ENCODE data around the gene ABCA7.
"Not testable (repeated sequence)": the region's sequence is repeated elsewhere in the genome, so short reads cannot be mapped to it uniquely, and the experiment has no call there.

Gene ABCA7

DNA sequence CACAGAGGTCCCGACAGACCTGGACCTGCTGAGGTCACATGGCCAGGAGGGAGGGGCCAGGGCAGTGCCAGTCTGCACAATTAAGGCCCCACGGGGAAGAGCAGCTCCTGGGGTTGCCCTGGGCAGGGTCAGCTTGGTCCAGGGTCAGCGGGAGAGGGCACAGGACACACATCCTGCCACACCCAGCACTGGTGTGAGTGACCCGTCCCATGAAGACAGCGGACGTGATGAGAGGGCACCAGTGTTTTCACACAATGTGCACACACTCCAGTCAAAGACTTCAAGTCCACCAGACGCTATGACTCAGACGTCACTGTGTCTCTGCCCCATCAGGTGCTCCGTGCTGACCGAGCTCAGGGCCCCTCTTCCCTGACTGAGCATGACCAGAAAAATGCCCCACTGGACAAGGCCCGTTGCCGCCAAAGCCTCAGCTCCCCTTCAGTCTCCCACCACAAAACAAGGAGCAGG, 23.2 kb upstream of the ABCA7 start:
- DNase-seq (ENCODE audit: low read depth in 2 of 2), result no peak

DNA sequence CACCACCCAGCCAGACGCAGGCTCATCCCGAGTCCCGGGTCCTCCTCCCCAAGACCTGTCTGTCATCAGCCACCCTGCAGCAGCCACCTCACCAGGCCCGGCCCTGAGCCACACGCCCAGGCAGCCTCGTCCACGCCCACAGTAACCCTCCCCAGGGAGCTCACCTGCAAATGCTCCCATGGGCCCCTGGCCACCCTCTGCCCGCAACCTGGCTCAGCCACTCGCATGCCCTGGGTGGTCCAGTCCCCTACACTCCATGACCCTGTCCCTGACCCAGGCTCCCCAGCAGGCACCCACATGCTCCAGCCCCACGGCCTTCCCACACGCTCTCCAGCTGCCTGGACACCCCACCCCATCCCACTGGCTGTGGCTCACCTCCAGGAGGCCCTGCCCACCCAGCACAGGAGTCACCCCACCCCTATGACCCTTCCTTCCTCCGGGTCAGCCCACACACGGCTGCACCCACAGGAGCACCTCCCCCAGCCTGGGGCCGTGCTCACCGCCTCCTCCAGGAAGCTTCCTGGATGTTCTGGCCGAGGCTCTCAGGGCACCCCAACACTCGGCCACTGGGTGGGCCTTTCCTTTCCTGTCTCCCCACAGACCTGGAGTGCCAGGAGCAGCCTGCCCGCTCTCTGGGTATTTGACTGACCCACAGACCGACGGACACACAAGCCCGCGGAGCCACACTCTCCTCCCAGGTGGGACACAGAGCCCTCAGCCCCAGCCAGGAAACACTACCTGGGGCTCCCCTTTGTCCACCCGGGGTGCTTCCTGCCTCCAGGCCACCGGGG, 22.6 kb upstream of the ABCA7 start:
- DNase-seq (ENCODE audit: low read depth in 2 of 2), result no peak

DNA sequence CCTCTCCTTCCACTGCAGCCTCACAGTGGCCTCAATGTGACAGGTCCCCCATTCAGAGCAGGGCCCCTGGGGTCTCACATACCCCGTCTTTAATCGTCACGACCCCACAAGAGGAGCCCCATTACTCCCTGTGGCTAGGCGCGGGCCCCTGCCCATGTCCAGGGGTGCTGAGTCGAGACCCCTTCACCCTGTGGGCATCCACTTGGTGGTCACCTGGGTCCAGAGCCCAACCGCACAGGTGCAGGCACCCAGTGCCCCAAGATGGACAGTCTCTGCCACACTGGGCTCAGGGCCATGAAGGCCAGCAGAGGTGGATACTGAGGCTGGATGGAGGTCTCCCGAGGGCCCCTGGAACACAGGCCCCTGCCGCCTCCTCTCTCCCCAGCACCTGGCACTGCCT, 22.0 kb upstream of the ABCA7 start:
- no peak for DNase-seq (ENCODE audit: low read depth in 2 of 2)

DNA sequence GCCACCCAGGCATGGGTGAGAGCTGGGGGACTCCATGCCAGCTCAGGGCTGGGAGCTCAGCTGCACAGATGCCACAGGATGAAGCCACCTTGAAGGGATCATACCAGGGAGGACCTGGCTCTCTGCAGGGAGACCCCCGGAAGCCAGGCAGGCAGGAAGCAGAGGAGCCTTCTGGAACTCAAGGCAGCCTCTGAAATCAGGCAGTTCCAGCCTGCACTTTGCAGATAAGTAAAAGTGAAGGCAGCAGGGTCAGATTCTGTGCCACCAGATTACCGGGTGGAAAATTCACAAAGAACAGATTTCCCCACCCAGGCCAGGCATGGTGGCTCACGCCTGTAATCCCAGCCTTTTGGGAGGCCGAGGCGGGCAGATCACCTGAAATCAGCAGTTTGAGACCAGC, 21.5 kb upstream of the ABCA7 start:
- no peak for DNase-seq (ENCODE audit: low read depth in 2 of 2)

DNA sequence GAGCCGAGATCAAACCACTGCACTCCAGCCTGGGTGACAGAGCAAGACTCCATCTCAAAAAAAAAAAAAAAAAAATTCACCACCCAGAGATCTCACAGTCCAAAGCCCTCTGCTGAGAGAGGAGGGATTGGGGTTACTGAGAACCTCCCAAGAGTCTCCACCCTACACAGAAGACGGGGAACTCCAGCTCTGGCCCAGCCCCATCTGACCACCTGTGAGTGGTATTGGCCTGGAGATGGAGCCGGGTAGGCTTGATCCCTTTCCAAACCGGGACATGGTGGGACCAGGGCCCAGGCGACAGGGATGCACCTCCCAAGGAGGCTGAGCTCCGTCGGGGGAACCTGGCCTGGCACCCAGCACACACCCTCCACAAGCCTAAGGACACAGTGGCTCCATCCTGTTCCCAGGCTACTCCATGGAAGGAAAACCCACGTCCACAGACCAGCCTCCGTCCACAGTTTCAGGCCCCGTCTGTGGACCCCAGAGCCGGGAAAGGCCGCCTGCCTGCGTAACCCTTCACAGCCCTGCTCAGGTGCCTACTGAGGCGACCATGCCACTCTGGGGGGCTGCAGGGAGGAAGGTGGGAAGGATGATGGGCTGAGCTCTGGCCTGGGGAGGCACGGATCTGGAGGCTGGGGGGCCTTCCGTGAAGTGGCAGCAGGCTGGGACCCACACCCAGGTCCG, 20.8 kb upstream of the ABCA7 start:
- DNase-seq (ENCODE audit: low read depth in 2 of 2), result no peak

DNA sequence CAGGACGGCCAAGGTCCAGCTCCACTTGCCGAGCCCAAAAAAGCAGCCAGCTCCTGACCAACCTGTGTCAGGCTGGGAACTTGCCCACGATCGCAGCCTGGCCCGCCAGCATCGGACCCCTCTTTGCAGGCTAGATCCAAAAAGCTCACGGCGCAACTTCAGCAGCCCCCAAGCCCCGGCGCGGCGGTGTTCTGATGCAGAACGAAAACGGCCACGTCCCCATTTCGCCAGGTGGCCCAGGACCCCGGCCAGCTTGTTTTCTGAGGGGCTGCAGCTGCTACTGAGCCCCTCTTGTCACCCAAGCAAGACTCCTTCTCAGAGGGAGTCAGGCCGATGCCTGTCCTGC, 20.3 kb upstream of the ABCA7 start:
- DNase-seq (ENCODE audit: low read depth in 2 of 2), result no peak

DNA sequence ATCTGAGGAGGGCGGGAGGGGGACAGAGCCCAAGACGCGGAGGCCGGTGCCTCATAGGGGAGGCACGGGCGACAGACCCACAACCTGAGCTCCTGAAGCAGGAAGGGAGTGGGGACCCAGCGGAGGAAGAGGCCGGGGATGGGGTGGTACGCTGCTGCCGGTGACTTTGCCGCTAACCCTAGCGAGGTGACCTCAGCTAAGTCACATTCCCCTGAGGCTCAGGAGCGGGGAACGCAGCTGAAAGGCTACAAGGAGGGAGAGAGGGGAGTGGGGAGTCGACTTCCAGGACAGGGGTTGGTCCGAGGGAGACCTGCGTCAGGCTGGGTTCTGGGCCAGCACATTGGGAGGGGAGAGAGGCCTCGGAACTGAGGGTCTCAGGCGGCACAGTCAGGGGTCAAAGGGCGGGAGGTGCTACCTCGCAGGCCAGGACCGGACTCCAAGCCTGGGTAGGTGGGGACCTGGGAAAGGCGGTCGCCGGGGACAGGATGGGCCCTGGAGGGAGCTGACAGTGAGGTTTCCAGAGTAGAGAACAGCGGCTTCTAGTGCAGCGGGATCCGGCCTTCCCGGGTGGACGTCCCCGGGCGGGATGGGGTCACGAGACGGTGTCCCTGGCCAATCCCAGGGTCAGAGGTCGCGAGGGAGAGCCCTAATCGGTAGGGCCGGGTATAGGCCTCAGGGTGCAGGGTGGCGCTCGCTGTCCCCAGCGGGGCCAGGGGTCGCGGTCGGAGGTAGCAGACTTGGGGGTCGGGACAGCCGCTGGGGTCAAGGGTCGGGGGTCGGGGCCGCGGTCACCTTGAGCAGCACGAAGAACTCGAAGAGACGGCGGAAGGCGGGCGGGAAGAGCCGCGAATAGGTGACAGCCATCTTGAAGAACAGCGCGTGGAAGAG, 19.7 kb upstream of the ABCA7 start:
- no peak for DNase-seq (ENCODE audit: low read depth in 2 of 2)

GRCh38 chr19:1020868-1021425, 19.0 kb upstream of the ABCA7 start, which contains the start of gene TMEM259:
Gene TMEM259 (minus strand): TSS chr19:1021123. CDS start chr19:1020996, 127 bp downstream.
- DNase-seq (ENCODE audit: low read depth in 2 of 2), result peak; percentile 94 to 97

DNA sequence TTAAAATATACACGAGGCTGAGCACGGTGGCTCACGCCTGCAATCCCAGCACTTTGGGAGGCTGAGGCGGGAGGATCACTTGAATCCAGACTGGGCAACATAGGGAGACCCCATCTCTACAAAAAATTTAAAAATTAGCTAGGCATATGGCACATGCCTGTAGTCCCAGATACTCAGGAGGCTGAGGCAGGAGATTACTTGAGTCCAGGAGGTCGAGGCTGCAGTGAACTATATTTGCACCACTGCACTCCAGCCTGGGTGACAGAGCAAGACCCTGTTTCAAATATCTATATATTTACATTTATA, 16.1 kb upstream of the ABCA7 start:
- DNase-seq (ENCODE audit: low read depth in 2 of 2), result not testable (repeated sequence)

DNA sequence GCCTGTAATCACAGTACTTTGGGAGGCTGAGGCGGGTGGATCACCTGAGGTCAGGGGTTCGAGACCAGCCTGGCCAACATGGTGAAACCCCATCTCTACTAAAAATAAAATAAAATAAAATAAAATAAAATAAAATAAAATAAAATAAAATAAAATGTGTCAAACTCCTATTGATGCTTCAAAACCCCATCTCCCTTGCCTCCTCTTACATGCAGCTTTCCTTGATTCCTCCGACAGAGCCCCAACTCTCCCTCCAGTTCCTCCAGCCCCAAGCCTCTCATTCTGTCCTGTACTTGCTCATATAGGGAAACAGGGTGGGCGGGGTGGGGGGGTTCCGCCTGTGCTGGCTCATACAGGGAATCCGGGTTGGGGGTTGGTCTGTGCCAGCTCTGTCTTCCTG, 14.8 kb upstream of the ABCA7 start:
- DNase-seq (ENCODE audit: low read depth in 2 of 2), result not testable (repeated sequence)

- peak in 1 of 2 donors; percentile 42 for DNase-seq (ENCODE audit: low read depth in 2 of 2)
These were observed 13.7 kb upstream of the ABCA7 start, which contains the start of gene CNN2 for GRCh38 chr19:1025960-1026782. Gene CNN2 (plus strand): TSS chr19:1026608. CDS start chr19:1026662, 54 bp downstream.

DNA sequence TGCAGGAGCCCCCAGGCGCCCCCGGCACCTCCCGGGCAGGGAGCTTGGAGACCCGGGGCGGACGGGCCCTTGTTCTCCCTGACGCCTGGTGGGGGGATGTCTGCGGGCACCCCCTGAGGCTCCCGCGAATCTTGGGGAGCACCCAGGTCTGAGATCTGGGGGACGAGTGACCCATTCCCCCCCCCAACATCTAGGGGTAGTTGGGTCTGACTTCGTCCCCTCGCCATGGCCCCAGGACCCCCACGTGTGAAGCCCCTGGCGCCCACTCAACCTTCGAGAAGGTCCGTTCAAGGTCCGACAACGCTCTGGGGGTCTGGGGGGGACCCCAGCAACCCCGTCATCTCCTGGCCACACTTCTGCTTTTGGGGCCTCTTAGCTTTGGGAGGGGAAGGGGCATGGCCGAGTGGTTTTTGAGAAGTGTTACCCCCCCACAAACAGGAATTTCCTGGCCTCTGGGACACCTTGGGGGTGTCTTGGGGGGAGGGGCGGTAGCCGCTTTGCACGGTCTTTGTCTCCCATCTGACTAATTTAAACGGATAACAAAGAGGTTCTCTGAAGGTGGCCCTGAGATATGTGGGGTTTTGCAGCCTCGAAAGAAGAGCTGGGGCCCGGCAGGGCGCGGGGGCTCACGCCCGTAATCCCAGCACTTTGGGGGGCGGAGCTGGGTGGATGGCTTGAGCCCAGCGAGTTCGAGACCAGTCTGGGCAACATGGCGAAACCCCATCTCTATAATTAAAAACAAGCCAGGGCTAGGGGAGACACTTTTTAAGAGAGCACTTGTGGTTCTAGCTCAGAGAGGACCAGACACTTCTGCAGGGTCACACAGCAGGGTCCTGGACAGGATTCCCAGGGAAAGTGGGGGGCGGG, 12.9 kb upstream of the ABCA7 start:
- no peak for DNase-seq (ENCODE audit: low read depth in 2 of 2)

GRCh38 chr19:1027650-1028061, 12.3 kb upstream of the ABCA7 start:
- no peak for DNase-seq (ENCODE audit: low read depth in 2 of 2)

GRCh38 chr19:1028062-1028926, 11.6 kb upstream of the ABCA7 start:
- peak in 1 of 2 donors; percentile 25 for DNase-seq (ENCODE audit: low read depth in 2 of 2)

DNA sequence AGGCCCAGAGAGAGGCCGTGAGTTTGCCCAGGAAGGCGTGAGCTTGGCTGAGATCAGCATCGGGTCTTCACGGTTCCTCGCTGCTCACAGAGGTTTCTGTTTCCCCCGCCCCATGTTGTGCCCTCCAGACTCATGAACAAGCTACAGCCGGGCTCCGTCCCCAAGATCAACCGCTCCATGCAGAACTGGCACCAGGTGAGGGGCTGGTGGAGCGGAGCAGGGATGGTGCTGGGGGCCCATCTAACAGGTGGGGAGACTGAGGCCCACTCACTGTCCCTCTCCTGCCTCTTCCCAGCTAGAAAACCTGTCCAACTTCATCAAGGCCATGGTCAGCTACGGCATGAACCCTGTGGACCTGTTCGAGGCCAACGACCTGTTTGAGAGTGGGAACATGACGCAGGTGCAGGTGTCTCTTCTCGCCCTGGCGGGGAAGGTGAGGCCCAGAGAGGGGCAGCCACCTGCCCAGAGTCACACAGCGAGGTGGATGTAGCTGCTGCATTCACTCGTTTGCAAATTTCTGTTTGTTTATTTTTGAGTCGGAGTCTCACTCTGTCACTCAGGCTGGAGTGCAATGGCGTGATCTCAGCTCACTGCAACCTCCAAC, 7.5 kb upstream of the ABCA7 start:
- no peak for DNase-seq (ENCODE audit: low read depth in 2 of 2)

DNA sequence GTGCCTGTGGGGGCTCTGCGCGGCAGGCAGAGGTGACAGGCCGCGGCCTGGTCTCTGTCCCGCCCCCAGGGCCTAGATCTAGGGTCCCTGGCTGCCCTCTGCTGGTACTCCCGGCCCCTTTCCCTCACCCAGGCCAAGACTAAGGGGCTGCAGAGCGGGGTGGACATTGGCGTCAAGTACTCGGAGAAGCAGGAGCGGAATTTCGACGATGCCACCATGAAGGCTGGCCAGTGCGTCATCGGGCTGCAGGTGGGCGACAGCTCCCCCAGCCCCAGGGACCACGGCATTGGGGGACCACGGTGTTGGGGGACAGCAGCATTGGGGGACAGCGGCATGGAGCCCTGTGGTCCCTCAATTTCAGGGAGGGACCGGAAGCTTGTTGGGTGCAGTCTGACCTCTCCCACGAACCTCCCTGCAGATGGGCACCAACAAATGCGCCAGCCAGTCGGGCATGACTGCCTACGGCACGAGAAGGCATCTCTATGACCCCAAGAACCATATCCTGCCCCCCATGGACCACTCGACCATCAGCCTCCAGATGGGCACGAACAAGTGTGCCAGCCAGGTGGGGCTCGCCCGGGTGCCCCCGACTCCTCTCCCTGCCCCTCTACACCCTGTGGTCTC, 3.8 kb upstream of the ABCA7 start:
- no peak for DNase-seq (ENCODE audit: low read depth in 2 of 2)

GRCh38 chr19:1037621-1038064, 2.3 kb upstream of the ABCA7 start:
- DNase-seq (ENCODE audit: low read depth in 2 of 2), result no peak

DNA sequence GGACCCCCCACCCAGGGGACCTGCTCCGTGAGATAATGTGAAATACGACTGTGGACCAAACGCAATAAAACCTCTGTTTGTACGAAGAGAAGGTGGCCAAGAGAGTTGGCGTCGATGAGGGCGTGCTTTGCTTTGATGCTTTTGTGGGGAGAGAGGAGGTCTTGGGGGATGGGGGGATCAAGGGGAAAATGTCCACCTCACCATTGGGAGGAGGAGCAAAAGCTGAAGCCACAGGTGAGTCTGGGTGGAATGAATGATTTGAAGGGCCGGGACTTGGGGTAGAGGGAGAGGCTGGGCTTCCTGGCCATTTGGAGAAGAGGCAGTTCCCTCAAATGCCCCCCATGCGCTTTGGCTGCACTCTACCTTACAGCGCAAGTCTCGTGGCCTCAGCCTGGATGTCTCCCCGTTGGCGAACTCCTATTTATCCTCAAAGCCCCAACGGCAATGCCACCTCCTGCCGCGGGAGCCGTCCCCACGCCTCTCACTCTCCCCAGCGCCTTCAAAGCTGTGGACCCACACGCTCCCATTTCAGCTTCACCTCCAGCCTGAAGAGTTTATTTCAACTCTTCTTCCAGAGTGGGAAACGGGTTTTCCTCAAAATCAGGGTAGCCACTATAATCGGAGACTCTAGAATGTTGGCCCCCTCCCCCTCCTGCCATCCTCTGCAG, 795 bp upstream of the ABCA7 start:
- no peak for DNase-seq (ENCODE audit: low read depth in 2 of 2)
